Measurements from ENCODE around the gene FSD1.

GRCh38 chr19:4316956-4317355 lies 12.6 kb downstream of the FSD1 start:
- TF ChIP-seq CTCF (IDR thresholded peaks at IDR 0.05) (no peak), POLR2AphosphoS5 (IDR thresholded peaks at IDR 0.05) (no peak)
